PFSK-1 (cell line): ENCODE results near the gene FREM3.

Experiments used
- POLR2AphosphoS5 ChIP-seq: IDR thresholded peaks from 2 replicates; pipeline ENCODE4 v1.6.1; 2012; ENCODE audit warnings: low read depth, mild to moderate bottlenecking, control low read depth, low read length, moderate library complexity
- SIN3A ChIP-seq: IDR thresholded peaks from 2 replicates; pipeline ENCODE4 v1.6.1; 2012; ENCODE audit warnings: mild to moderate bottlenecking, low read length, moderate library complexity, borderline replicate concordance; ENCODE audit not compliant: insufficient read depth

GRCh38 chr4:143701365-143701764 lies 890 bp upstream of the FREM3 start:
- TF ChIP-seq SIN3A = no peak
- no peak for TF ChIP-seq POLR2AphosphoS5
